HCEC 1CT (cell line): Measurements from ENCODE around the gene SGK2.
"Not testable (repeated sequence)": the region's sequence is repeated elsewhere in the genome, so short reads cannot be mapped to it uniquely, and the experiment has no call there.

Experiments used
- DNase-seq: peaks from one replicate; pipeline ENCODE4 v3.0.0-alpha.2; 2017

SGK2 gene

DNA sequence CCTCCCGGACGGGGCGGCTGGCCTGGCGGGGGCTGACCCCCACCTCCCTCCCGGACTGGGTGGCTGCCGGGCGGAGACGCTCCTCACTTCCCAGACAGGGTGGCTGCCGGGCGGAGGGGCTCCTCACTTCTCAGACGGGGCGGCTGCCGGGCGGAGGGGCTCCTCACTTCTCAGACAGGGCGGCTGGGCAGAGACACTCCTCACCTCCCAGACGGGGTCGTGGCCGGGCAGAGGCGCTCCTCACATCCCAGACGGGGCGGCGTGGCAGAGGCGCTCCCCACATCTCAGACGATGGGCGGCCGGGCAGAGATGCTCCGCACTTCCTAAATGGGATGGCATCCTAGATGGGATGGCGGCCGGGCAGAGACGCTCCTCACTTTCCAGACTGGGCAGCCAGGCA, 48.5 kb downstream of the SGK2 start:
- DNase-seq, result not testable (repeated sequence)

DNA sequence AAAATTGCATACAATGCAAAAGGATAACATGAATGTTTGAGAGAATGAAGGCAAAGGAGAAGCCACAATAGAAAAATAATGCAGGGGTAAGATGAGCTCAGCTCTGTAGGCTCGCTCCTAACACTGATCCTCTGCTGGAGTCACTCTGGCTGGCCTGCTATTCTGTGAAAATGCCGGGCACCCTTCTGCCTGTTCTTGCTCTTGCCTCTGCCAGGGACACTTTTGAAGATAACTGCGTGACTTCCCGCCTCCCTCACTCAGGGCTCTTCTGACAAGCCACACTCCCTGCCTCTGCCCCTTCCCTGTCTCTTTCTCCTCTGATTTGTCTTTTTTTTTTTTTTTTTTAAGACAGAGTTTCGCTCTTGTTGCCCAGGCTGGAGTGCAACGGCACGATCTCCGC, 72.8 kb downstream of the SGK2 start:
- no peak for DNase-seq
